Endothelial cell of hepatic sinusoid (primary cell): Measurements from ENCODE around the gene NPLOC4.
"Not testable (repeated sequence)": the region's sequence is repeated elsewhere in the genome, so short reads cannot be mapped to it uniquely, and the experiment has no call there.

Experiments used
- in situ Hi-C: cut with HindIII; loops from 2 replicates; pipeline ENCODE4 v1.10.0; 2017; ENCODE audit warnings: low sequenced_read_pairs

NPLOC4 gene

DNA sequence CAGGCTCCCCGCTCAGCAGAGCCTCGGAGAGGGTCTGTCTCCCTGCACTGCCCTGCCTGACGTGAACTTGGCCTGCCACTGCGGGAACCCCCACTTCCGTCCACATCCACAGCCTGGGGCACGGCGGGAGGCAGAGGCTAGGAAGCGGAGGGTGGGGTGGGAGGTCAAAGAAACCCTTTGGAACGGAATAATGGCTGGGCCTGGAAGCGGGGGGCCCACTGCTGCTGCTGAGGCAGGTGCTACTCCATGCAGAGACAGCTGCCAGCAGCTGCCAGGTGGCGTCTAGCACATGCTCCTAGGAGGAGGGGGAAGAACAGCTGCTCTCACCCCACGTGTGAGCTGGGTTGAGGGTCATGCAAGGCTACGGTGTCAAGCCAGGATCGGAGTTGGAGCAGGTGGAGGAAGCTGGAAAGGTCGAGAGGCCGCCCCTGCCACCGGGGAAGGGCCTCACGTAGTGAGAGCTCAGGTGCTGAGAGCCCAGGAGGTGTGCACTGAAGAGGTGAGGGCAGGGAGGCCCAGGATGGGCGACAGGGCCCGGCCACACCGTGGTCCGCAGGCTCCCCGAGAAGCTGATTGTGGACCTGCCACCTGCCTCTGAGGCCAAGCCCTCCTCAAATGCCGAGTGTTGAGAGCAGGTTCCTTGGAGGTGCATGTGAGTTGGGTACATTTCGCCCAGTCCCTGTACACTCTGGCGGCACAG lies 98.9 kb downstream of the NPLOC4 start:
- in situ Hi-C loops = no loop called here

DNA sequence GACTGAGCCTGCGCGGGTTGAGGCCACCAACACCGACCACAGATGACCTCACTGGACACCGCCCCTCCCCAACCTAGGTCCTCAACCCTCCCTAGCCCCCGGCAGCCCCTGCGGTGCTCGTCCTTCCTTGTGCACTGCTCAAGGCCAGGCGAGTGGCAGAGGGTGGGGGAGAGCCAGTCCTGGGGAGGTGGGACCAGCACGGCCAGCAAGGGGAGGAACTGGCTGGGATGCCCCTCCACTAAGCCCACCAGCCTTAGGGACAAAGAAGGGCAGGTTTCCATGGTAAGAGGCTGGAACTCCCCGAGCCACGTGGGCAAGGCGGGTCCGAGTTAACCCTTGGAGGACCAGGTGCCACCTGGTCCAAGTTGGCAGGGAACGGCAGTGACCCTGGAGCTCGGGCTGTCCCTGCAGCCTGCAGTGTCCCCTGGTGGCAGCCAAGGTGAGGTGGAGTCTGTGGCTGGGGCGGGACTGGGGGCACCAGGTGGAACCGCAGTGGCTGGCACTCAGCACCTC lies 99.5 kb downstream of the NPLOC4 start:
- in situ Hi-C loops = no loop called here

DNA sequence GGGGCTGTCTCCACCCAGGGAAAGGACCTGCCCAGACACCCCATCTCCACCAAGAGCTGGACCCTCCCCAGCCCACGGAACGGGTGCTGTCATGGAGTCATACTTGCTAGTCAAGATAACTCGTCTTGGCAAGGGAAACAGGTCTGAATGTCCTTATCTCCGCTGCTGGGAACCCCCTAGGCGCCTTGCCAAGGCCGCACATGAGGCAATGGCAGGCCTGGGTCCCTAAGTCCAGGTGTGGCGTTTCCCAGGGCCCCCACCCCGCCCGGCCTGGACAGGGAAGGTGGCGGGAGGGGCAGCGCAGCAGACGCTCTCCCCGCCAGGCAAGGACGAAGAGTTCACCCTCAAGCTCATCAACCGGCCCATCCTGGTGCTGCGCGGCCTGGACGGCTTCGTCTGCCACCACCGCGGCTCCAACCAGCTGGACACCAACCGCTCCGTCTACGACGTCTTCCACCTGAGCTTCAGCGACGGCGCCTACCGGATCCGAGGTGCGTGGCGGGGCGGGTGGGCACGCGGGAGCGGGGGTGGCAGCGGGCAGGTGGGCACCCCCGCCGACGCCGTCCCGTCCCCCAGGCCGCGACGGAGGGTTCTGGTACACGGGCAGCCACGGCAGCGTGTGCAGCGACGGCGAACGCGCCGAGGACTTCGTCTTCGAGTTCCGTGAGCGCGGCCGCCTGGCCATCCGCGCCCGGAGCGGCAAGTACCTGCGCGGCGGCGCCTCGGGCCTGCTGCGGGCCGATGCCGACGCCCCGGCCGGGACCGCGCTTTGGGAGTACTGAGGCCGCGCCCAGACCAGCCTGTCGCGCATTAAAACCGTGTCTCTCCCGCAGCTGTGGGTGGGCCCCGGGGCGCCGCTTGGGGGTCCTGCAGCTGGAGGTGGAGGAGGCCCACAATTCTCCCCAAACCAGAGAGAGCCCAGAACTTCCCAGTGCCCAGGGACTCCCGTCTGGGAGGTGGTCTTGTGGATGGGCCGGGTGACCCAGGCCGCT lies 100.3 kb downstream of the NPLOC4 start:
- in situ Hi-C loops = no loop called here

DNA sequence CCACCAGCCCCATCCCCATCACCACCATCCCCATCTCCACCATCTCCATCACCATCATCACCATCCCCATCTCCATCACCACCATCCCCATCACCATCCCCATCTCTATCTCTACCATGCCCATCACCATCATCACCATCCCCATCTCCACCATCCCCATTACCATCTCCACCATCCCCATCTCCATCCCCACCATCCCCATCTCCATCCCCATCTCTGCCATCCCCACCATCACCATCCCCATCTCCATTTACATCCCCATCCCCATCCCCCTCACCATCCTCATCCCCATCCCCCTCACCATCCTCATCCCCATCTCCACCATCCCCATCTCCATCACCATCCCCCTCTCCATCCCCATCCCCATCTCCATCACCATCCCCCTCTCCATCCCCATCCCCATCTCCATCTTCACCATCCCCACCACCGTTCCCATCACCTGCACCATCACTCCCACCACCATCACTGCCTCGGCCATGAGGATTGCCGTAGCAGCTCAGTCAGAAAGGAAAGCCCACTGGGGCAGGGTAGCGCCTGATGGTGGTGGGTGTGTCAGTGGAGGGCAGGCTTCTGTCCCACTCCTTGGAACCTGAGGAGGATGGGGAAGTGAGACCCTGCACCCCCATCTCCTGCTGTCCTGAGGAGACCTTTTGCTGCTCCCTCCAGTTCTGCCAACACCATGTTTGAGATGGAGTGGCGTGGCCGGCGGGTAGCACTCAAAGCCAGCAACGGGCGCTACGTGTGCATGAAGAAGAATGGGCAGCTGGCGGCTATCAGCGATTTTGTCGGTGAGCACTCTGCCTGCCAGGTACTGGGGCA lies 101.2 kb downstream of the NPLOC4 start:
- in situ Hi-C loops = no loop called here

DNA sequence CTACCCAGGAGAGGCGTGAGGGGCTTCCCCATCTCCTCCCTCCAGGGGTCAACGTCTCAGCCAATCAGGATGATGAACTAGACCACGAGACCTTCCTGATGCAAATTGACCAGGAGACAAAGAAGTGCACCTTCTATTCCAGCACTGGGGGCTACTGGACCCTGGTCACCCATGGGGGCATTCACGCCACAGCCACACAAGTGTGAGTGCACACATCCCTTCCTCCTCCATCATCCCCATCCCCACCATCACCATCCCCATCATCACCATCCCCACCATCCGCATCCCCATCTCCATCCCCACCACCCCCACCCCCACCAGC lies 101.9 kb downstream of the NPLOC4 start:
- in situ Hi-C loops = no loop called here

DNA sequence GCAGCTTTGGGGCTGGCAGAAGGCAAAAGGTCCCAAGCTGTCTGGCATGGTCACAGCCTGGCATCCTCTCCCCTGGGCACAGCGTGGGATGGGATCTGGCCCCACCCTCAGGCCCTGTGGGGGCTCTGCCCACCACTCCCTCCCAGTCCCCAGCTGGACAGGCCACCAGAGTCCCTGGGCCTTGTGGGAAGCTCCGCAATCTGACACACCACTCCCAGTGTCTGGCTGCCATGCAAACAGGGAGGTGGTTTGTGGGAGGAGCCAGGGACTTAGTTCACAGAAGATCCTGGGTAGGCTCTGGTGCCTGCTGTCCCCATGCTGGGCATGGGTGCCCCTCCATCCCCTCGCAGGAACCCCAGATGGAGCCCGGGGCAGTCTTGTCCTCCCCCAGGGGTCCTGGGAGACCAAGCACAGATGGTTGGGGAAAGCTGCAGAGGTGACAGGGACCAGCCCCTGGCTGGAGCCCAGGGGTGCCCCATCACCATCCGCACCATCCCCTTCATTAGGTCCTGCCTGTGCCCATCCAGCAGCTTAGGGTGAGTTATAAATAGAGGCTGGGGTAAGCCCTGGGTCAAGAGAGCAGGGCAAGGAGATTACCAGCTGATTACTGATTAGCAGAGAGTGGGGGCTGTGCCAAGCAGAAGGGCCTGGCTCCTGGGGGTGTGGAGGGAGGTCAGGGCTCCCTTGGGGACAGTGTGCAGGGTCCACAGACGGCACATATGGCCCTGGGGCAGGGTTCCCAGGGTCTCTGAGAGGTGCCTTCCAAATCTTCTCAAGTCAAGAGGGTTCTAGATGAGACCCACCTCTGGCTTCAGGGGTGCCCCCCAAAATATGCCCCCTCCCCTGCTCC lies 102.5 kb downstream of the NPLOC4 start:
- in situ Hi-C loops = no loop called here

DNA sequence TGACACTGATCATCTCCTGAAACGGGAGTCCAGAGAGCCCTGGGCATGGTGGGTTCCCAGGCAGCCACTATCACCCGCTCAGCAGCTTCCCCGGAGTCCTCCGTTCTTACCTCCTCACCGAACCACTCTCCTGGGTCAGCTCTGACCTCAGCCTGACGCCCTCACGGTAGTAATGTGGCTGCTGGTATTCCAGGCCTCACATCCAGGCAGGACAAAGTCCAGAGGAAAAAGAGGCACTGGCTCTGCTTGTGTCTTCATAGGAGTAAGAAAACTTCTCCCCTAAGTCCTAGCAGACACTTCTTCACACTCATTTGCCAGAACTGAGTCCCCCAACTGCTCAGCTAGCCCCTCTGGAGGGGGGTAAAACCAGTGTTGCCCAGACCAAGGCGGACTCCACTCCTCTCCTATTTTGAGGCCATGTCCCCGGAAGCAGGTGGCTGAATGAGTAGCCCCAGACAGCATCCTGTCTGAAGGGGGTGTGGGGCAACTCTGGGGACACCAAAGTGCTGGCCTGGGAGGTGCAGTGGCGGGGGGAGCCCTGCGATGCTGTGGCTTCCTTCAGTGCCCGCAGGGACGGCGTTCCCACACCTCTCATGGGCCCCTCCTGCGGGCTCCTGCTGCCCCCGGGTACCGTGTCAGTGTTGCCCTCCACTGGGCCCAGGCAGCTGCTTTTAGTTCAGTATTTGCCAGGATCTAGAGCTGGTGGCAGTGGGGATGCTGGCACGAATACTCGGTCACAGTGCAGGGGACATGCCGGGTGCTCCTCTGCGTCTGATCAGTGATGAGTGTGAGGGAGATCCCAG lies 103.4 kb downstream of the NPLOC4 start:
- in situ Hi-C loops = no loop called here

DNA sequence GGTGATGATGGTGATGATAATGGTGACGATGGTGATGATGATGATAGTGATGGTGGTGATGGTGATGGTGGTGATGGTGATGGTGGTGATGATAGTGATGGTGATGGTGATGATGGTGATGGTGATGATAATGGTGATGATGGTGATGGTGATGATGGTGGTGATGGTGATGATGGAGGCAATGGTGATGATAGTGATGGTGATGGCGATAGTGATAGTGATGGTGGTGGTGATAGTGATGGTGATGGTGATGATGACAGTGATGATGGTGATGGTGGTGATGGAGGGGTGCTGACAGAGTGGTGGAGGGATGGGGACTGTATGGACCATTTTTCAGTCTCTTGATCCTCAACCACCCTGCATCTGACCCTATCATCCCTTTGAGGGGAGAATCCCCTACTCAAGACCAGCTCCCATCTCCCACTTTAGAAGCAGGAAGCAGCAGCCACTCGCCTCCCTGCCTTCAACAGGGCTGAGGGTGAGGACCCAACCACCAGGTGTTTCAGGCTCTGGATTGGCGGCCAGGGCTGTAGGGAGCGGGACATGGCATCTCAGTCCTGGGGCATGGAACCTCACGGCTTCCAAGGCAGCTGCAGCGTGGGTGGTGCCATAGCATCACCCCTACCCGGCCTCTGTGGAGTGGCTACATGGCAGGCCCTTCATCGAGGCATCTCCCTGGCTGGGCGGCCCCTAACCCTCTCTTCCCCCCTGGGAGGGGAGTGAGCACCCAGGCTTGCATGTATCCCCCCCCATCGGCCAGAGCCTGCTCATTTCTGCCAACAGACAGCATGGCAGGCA lies 104.2 kb downstream of the NPLOC4 start:
- in situ Hi-C loops = no loop called here

DNA sequence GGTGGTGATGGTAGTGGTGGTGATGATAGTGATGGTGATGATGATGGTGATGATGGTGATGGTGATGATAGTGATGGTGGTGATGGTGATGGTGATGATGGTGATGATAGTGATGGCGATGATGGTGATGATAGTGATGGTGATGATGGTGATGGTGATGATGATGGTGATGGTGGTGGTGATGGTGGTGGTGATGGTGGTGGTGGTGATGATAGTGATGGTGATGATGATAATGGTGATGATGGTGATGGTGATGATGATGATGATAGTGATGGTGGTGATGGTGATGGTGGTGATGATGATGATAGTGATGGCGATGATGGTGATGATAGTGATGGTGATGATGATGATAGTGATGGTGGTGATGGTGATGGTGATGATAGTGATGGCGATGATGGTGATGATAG lies 104.9 kb downstream of the NPLOC4 start:
- in situ Hi-C loops = not testable (repeated sequence)

DNA sequence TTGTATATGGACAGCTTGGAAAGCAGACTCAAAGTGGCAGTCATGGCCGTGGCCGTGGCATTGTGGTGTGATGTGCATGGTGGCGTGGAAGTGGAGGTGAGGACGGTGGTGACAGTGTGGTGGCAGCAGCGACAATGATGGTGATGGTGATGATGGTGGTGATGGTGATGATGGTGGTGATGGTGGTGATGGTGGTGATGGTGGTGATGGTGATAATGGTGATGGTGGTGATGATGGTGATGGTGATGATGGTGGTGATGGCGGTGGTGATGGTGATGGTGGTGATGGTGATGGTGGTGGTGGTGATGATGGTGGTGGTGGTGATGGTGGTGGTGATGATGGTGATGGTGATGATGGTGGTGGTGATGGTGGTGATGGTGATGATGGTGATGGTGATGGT lies 105.9 kb downstream of the NPLOC4 start:
- in situ Hi-C loops = not testable (repeated sequence)

DNA sequence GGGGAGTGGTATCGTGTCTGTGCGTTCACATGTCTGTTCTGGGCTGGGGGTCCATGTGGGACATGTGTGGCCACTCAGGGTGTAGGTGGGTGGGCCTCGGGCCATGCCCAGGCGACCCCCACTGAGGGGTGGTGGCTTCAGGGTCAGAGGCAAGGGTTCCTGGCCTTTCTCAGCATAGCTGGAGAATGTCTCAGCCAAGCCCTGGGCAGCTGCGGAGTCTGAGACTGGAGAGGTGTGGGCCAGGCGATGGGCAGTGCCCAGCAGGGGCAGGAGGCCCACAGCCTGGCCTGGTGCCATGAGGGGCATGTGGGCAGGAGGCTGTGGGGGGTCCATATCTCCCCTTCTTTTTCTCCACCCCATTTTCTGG lies 107.5 kb downstream of the NPLOC4 start:
- in situ Hi-C loops = no loop called here

DNA sequence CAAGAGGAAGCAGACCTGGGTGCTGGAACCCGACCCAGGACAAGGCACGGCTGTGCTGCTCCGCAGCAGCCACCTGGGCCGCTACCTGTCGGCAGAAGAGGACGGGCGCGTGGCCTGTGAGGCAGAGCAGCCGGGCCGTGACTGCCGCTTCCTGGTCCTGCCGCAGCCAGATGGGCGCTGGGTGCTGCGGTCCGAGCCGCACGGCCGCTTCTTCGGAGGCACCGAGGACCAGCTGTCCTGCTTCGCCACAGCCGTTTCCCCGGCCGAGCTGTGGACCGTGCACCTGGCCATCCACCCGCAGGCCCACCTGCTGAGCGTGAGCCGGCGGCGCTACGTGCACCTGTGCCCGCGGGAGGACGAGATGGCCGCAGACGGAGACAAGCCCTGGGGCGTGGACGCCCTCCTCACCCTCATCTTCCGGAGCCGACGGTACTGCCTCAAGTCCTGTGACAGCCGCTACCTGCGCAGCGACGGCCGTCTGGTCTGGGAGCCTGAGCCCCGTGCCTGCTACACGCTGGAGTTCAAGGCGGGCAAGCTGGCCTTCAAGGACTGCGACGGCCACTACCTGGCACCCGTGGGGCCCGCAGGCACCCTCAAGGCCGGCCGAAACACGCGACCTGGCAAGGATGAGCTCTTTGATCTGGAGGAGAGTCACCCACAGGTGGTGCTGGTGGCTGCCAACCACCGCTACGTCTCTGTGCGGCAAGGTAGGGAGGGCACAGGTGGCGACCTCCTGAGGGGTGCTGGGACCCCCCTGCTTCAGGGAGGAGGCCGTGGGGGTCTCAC lies 108.1 kb downstream of the NPLOC4 start:
- in situ Hi-C loops = no loop called here

DNA sequence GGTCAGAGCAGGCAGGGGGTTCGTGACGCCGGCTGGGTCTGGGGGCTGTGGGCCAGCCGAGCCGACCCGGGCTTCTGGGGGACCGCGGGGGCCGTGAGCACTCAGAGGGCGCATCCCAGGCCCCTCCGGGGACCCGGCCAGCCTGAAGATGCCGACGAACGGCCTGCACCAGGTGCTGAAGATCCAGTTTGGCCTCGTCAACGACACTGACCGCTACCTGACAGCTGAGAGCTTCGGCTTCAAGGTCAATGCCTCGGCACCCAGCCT lies 108.6 kb downstream of the NPLOC4 start:
- in situ Hi-C loops = no loop called here

DNA sequence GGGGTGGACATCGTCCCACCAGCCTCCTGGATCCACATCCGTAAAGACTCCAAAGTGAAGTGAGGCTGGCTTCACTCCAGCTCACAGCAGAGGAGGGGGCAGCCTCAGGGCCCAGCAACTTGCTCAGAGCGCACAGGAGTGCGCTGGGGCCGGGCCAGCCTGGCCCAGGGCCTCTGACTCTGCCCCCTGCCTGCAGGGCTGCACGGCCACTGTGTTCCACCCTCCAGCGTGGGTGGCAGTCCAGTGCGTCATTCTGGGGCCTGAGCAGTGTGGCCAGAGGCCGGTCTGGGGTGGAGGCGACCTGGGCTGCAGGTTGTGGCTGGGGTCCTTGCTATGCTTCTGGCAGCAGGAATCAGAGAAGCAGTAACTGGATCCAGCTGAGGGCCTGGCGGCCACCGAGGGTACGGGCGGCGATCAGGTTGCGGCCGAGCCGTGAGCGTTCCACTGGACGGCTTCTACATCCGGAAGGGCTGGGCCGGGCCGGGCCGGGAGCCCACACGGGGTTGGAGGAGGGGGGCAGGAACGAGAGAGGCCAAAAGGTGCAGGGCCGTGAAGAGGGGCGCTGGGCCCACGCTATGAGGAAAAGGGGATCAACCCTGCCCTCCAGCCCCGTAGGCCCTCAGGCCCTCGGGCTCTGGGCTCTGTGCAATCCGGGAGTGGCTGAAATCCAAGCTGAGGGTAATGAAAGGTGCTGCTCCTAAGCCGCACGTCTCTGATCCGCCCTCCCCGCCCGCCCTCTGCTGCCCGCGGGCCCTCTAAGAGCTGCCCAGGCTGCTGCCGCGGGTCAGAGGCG lies 109.1 kb downstream of the NPLOC4 start, which contains the start of gene FSCN2:
FSCN2 (plus strand) TSS at position 787 of the 793 bp plus-strand sequence. CDS start 155 bp downstream, outside the sequence.
- in situ Hi-C loops = no loop called here

DNA sequence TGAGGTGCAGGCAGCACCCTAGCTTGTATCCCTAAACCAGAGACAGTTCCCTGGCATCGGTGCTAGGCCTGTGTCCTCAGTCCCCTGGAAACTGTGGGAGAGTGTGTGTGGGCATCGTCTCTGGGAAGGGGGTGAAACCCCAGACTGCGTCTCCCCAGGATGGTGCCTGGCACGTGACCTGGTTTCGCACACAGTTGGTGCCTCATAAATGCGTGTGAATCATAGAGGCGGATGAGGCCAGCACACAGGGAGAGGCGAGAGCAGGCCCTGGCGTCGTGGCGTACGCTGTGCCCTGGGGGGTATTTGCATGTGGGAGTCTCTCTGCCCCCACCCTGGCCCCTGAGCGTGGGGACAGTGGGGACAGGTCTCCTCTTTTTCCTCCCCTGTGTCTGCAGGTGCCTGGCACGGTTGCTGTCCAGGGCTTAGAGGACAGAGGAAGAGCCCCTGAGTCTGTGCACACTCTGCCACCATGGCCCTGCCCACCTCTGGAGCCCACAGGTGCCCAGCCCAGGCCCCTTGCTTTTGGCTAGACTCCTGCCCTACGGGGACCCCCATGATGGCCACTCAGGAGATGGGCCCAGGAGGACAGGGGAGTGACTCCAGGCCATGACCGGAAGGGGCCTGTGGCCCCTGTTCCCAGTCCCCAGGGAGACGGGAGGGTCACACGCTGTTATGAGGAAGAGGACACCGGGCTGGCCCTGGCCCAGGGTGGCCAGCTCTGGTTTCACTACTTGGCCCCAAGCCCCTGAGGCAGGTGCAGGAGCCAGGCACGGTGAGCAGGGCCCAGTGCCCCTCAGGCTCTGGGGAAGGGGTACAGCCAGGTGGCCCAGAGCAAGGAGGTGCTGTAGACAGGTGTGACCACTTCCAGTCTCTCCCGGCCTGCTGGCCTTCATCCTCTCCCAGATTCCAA lies 110.0 kb downstream of the NPLOC4 start:
- in situ Hi-C loops = no loop called here

DNA sequence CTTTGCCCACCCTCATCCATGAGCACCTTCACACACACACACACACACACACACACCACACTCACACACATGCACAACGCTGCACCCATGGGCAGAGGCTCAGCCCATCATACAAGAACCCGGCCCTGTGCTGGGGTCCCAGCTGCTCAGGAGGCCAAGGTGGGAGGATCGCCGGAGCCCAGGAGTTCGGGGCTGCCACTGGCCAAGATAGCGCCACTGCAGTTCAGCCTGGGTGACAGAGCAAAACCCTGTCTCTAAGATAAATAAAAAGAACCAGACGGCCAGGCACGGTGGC lies 112.1 kb downstream of the NPLOC4 start:
- in situ Hi-C loops = no loop called here
